Measurements from ENCODE around the gene REEP2. TPM values are rescaled to one million over a fixed set of nuclear protein-coding genes. Genes with fewer than 3 reads are reported as not detected.
"Not testable (repeated sequence)": the region's sequence is repeated elsewhere in the genome, so short reads cannot be mapped to it uniquely, and the experiment has no call there.

Gene REEP2
- total RNA-seq, 3 donors from 2014 or later (not counting 1 experiment from before 2014, with no cell fraction given): 0.28 to 0.79 (median 0.66) TPM

DNA sequence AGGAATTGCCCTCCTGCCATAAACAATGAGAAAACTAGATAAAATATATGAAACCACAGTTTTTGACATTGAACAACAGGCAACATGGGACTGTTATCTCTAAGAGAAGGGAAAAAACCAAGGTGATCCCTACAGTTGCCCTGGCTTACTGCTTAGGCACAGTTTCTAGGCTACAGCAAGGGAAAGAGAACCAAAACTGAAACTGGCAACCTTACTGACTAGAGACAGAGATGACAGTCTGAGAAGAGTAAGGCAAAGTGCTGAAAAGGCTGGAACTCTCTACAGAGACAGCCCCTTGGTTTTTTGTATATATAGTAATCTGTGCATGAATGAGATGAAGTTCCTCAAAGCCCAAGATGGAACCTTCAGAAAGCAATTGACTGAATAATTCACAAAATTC, 36.2 kb upstream of the REEP2 start:
- H3K27ac Mint-ChIP-seq: peak overlapping the region in 1 of 2 donors; percentile 24

GRCh38 chr5:138408023-138408422, 30.8 kb upstream of the REEP2 start:
- H3K9me3 Mint-ChIP-seq: no peaks in the 10 kb centered on the region
- Histone ChIP-seq H3K4me3 (ENCODE audit: low read length) (no peak overlapping the region), H3K9me3 (ENCODE audit: control insufficient read depth, insufficient read depth, low read length) (no peaks in the 10 kb centered on the region), H3K36me3 (ENCODE audit: control insufficient read depth, insufficient read depth, low read length) (peaks cover 15% of the 10 kb centered on the region), H3K4me1 (ENCODE audit: control insufficient read depth, insufficient read depth, low read length) (no peaks in the 10 kb centered on the region), H3K27me3 (ENCODE audit: control insufficient read depth, insufficient read depth, low read length) (no peaks in the 10 kb centered on the region), H3K27ac (ENCODE audit: low read length) (no peak overlapping the region)
- peaks cover 23% of the 10 kb centered on the region for H3K36me3 Mint-ChIP-seq
- H3K4me3 Mint-ChIP-seq: no peak overlapping the region
- H3K27me3 Mint-ChIP-seq (ENCODE audit: low read depth in 2 of 2): no peaks in the 10 kb centered on the region
- peak overlapping the region; percentile 7 to 41 for H3K27ac Mint-ChIP-seq
- intact Hi-C loops (cut with micrococcal nuclease): no loop called here
- H3K4me1 Mint-ChIP-seq: peaks cover 0 to 5% of the 10 kb centered on the region in 2 donors
- ATAC-seq: no peak
- TF ChIP-seq CTCF (IDR thresholded peaks at IDR 0.05): no peak
- WGBS (ENCODE audit: insufficient coverage): 76% methylated on average over 5 of the region's 5 CpGs
- peak in 1 of 2 donors; percentile 29 for DNase-seq

More for the DNA sequence above, 36.2 kb upstream of the REEP2 start:
- H3K27me3 ChIP-seq (ENCODE audit: control insufficient read depth, insufficient read depth, low read length): no peaks in the 10 kb centered on the region
- ATAC-seq: no peak
- H3K36me3 ChIP-seq (ENCODE audit: control insufficient read depth, insufficient read depth, low read length): peaks cover 50% of the 10 kb centered on the region
- Mint-ChIP-seq H3K4me1 (peaks cover 0 to 5% of the 10 kb centered on the region in 2 donors), H3K9me3 (no peaks in the 10 kb centered on the region), H3K36me3 (peaks cover 27% of the 10 kb centered on the region), H3K4me3 (no peak overlapping the region), H3K27me3 (ENCODE audit: low read depth in 2 of 2) (no peaks in the 10 kb centered on the region)
- intact Hi-C loops (cut with micrococcal nuclease): no loop called here
- H3K27ac ChIP-seq (ENCODE audit: low read length): no peak overlapping the region
- no peak for DNase-seq
- H3K4me3 ChIP-seq (ENCODE audit: low read length): no peak overlapping the region
- no peaks in the 10 kb centered on the region for H3K4me1 ChIP-seq (ENCODE audit: control insufficient read depth, insufficient read depth, low read length)
- no peak for TF ChIP-seq CTCF (IDR thresholded peaks at IDR 0.05)
- H3K9me3 ChIP-seq (ENCODE audit: control insufficient read depth, insufficient read depth, low read length): no peaks in the 10 kb centered on the region

DNA sequence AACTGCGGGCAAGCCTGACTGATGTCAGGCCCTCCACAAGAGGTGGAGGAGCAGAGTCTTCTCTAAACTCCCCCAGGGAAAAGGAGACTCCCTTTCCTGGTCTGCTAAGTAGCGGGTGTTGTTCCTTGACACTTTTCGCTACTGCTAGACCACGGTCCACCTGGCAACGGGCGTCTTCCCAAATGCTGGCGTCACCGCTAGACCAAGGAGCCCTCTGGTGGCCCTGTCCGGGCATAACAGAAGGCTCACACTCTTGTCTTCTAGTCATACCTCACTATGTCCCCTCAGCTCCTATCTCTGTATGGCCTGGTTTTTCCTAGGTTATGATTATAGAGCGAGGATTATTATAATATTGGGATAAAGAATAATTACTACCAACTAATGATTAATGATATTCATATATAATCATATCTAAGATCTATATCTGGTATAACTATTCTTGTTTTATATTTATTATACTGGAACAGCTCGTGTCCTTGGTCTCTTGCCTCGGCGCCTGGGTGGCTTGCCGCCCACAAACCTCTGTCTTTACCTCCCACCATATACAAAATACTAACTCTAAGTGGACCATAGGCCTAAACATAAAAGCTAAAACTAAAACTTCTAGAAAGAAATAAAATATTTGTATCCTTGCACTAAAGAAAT, 27.7 kb upstream of the REEP2 start:
- not testable (repeated sequence) for H3K27ac Mint-ChIP-seq; H3K27ac ChIP-seq (ENCODE audit: low read length); H3K4me3 ChIP-seq (ENCODE audit: low read length); H3K4me3 Mint-ChIP-seq; ATAC-seq; H3K4me1 ChIP-seq (ENCODE audit: control insufficient read depth, insufficient read depth, low read length); H3K9me3 ChIP-seq (ENCODE audit: control insufficient read depth, insufficient read depth, low read length); H3K27me3 Mint-ChIP-seq (ENCODE audit: low read depth in 2 of 2); H3K9me3 Mint-ChIP-seq; H3K27me3 ChIP-seq (ENCODE audit: control insufficient read depth, insufficient read depth, low read length); H3K4me1 Mint-ChIP-seq
- 75% methylated on average over 12 of the region's 14 CpGs for WGBS (ENCODE audit: insufficient coverage)
- peak; percentile 53 for TF ChIP-seq CTCF (IDR thresholded peaks at IDR 0.05)
- H3K36me3 Mint-ChIP-seq: peaks cover 15% of the 10 kb centered on the region
- DNase-seq: peak in 1 of 2 donors; percentile 29
- peaks cover 31% of the 10 kb centered on the region for H3K36me3 ChIP-seq (ENCODE audit: control insufficient read depth, insufficient read depth, low read length)
- intact Hi-C loops (cut with micrococcal nuclease): loop anchor here (1.0 kb wide), 1 partner anchor 231 kb away; no protein-coding TSS in a partner anchor

DNA sequence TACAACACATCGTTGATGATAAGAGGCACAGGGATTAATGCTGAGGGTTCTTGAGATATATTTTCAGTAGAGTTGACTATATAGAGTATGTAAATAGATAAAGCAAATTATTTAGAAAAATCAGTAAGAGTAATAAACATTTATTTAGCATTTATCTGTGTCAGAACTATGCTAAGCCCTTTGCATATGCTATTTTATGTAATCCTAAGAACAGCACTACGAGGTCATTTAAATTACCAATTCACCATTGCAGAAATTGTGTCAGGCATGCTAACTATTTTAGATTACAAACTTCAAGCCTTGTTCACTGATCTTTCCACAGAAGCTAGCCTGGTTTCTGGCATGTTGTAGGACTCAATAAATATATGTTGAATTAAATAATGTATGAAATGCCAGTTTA, 20.4 kb upstream of the REEP2 start:
- H3K4me3 Mint-ChIP-seq: no peak overlapping the region
- no peaks in the 10 kb centered on the region for H3K9me3 Mint-ChIP-seq
- ATAC-seq (no peak), DNase-seq (no peak)
- no peaks in the 10 kb centered on the region for H3K4me1 ChIP-seq (ENCODE audit: control insufficient read depth, insufficient read depth, low read length)
- no peaks in the 10 kb centered on the region for H3K27me3 ChIP-seq (ENCODE audit: control insufficient read depth, insufficient read depth, low read length)
- WGBS (ENCODE audit: insufficient coverage): 90% methylated on average over 2 of the region's 2 CpGs
- H3K36me3 Mint-ChIP-seq: peaks cover 6% of the 10 kb centered on the region
- H3K36me3 ChIP-seq (ENCODE audit: control insufficient read depth, insufficient read depth, low read length): peaks cover 89% of the 10 kb centered on the region
- no peaks in the 10 kb centered on the region for H3K9me3 ChIP-seq (ENCODE audit: control insufficient read depth, insufficient read depth, low read length)
- no peak for TF ChIP-seq CTCF (IDR thresholded peaks at IDR 0.05)
- no peak overlapping the region for H3K27ac Mint-ChIP-seq
- no peaks in the 10 kb centered on the region for H3K4me1 Mint-ChIP-seq
- intact Hi-C loops (cut with micrococcal nuclease): no loop called here
- H3K4me3 ChIP-seq (ENCODE audit: low read length): no peak overlapping the region
- no peak overlapping the region for H3K27ac ChIP-seq (ENCODE audit: low read length)
- H3K27me3 Mint-ChIP-seq (ENCODE audit: low read depth in 2 of 2): no peaks in the 10 kb centered on the region

All from natural killer cell (primary cell).